HCEC 1CT (cell line): ENCODE measurements around the gene MRPL55.

Experiments
- DNase-seq: peaks from one replicate; pipeline ENCODE4 v3.0.0-alpha.2; 2017

MRPL55 gene

DNA sequence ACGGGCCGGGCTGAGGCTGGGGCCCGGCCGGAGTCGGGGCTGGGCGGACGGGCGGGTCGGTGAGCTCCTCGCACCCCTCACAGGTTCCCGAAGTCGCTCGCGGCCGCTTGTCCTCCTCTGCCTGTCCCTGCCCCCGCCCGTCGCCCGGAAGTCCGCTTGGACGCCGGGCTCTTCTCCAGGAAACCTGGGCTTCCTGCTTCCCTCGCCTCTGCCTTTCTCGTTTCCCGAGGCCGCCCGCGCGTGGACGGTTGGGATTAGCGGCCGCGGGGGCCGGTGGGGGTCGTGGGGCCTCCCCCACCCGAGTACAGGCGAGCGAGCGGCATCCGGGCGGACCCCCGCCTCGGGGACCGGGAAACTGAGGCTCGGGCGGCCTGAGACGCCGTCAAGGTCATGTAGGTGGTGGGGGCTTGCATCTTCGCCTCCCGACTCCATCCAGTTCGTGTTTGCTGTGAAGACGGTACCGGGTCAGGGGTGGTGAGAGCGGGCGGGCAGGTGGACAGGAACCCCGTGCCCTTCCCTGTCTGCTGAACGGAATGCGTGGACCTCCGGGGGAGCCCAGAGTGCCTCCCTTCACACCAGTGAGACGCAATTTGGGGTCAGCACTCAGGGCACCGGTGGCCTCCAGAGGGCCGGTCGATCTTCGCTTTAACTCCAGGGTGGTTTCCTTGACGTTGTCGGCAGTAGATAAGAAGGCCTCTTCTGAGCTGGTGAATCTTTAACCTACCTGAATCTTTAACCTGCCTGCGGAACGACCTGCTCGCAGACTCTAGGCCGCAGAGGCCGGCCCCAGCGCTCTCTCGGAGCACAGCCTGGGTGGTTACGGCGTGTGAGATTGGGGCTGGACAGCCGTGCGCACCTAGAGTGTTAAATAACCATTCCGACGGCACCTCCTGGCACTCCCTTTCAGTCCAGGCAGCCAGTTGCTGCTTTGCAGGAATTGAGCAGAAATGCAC lies 25.9 kb downstream of the MRPL55 start:
- peak; percentile 52 for DNase-seq

DNA sequence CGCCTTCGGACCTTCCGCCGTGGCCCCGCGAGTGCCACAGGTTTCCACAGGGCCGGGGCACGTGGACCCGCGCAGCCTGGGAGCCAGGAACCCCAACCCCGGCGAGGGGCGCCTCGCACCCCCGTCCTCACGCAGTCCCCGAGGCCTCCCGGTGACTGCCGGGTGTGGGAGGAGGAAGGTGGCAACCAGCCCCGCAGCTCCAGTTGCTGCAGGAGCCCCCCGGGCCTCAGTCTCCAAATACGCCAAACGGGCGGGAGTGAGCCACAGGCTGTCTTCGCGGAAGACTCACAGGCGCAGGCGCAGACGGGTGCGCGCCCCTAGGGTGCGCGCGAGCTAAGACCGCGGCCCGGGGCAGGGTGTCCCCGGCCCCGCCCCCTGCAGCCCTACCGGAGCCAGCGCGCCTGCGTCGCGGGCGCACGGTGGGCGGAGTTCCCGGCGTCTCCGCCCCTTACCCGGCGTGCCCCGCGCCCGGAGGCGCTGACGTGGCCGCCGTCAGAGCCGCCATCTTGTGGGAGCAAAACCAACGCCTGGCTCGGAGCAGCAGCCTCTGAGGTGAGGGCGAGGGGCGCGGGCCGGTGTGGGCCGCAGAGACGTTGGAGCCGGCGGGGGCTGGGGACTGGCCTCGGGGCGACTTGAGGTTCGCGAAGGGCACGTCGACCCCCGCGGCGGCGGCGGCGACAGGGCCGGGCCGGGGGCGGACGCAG lies 26.7 kb downstream of the MRPL55 start, which contains the start of gene ARF1:
Gene ARF1 (plus strand): TSS at position 495 of the 704 bp plus-strand sequence. CDS start 14,407 bp downstream, outside the sequence.
- DNase-seq, result peak; percentile 92

DNA sequence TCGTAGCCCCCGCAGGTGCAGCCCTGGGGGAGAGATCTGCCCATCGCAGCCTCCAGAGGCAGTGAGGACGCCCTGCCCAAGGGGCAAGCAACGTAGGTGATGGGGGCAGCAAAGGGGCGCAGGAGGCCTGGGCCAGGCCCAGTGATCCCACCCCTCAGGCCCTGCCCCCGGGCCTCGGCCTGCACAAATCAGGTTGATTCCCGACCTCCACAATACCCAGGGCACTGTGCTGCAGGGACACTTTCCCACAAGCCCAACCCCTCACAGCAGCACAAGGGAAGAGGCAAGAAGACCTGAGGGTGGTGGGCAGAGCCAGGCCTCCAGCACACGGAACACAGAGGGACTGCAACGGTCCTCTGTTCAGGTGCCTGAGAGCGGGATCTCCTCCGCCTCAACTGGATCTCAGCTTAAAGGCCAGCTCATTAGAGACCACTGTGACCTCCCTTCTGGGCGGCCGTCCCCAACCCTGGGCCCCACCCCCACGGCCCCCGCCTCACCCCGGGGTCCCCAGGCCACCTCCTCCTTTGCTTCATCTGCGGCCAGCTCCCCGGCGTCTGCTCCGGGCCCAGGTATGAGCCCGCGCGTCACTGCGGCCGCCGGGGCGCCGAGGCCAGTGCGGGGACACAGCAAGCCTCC lies 27.4 kb downstream of the MRPL55 start:
- DNase-seq, result no peak

DNA sequence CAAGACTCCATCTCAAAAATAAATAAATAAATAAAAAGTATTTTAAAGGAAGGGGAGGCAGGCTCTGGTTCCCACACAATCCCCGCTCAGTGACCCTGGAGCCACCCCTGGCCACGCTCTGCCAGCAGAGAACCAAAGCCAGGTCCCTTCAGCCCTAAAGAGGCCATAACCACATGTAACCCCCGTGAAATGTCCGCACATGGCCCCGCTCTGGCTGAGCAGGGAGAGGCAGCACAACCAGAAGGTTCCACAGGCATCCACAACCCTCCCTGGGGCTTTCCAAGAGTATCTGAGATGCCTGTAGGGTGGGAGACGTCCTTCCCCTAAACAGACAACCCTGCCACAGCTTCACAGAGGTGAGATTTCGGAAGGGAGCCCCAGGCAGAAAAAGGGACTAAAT lies 28.0 kb downstream of the MRPL55 start:
- no peak for DNase-seq

DNA sequence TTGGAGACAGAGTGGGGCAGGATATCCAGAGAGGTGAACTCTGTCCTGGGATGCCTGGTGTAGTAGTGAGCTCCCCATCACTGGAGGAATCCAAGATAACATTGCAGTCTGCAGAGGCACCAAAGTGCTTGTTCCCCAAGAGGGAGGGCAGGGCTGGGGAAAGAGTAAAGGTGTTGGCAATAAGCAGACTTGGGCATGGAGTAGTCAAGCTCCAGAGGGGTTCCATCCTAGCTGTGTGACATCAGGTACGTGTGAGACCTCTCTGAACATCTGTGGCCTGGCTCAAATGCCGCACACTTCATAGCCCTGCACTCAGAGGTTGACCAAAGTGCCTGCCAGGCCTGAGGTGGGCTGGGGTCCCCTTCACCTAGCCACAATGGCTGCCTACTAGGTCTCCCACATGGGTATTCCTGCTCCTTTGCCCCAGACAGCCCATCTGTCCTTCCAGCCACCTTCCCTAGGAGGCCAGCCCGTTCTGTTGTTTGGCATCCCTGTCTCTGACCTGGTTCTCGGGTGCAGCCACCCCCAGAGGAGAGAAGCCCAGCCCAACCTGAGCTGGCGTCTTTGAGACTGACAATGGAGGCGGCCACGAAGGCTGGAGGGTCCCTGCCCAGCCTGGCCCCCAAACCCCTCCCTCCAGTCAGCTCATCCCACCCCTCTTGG lies 29.4 kb downstream of the MRPL55 start:
- DNase-seq, result no peak

DNA sequence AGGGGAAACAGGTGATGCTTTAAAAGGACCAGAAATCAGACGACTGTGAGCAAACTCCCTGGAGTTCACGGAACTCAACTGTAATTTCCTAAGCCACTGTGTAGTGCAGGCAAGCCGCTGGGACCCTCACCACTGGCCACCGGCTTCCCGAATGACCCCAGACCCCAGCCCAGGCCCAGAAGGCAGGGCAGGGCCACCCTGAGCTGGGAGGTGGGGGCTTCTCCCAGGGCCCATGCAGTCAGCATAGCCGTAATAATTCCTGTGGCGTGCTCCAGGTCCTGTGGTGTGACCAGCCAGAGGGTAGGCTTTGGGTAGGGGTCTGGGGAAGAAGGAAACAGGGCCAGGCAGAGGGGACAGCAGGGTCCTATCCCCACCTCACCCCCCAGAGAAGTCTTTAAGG lies 30.1 kb downstream of the MRPL55 start:
- no peak for DNase-seq

DNA sequence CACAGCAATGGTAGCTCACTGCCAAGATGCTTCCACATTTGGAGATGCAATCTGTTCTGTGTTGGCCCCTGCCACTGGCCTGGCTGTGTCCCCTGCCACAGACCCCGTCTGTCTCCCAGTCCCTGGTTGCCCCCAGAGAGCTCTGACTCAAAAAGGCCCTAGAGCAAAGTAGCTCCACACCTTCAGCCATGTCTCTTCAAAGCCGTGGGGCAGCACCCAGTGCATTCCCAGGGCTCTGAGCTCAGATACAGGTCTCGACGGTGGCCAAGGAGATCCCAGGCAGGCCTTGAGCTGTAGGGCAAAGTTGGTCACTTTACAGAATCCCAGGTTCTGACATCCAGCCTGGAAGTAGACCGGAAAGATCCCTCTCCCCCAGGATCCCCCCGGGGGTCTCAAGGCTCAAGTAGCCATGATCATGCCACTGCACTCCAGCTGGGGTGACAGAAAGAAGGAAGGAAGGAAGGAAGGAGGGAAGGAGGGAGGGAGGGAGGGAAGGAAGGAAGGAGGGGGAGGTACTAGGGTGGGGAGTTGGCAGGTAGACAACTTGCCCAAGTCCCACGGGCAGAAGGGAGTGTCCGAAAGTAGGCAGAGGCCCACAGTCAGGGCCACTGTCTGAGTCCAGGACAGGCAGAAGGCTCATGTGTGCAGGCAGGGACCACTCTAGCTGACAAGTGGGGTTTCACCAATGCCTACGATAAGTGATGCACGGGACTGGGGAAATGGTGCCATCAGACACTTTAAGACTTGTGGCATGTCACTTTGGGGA lies 31.4 kb downstream of the MRPL55 start:
- DNase-seq, result no peak

DNA sequence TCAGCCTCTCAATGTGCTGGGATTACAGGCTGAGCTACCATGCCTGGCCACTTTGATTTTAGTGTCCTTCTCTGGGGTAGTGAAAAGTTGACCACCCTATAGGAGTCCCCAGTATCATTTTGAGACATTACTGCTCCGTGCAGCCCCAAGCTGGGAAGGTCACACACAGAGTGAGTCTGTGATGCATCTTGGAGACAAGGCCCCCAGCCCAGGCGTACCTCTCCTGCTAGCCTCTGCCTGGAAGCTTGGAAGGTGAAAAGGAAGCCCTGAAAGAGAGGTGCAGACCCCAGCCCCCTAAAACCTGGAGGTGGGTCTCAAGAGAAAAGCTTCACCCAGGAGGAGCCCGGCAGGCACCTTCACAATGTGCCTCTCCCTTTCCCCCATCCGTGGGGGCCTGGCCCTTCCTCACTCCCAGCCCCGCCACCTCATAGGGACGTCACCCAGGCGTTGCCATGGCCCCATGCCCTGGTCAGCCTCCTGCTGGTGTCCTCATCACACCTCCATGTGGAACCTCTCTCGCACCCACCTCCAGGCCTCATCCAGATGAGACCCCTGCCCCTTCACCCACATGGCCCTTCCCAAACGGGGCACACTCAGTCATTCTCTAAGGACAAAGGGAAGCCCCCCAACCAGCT lies 32.2 kb downstream of the MRPL55 start:
- no peak for DNase-seq

DNA sequence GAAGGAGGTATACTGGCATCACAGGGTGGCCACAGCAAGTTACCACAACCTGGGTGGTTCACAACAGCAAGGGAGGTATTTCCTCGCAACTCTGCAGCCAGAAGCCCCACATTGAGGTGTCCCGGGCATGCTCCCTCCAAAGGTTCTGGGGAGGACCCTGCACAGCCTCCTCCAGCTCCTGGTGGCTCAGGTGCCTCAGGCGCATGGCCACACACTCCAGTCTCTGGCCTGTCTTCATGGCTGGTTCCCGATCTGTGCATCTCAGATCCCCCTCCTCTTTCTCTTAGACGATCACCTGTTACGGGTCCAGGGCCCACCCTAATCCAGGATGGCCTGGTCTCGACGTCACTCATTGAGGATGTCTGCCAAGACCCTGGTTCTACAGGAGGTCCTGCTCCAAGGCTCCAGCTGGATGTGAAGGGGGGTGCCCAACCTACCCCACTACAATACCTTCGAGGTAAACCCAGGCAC lies 33.3 kb downstream of the MRPL55 start:
- no peak for DNase-seq

DNA sequence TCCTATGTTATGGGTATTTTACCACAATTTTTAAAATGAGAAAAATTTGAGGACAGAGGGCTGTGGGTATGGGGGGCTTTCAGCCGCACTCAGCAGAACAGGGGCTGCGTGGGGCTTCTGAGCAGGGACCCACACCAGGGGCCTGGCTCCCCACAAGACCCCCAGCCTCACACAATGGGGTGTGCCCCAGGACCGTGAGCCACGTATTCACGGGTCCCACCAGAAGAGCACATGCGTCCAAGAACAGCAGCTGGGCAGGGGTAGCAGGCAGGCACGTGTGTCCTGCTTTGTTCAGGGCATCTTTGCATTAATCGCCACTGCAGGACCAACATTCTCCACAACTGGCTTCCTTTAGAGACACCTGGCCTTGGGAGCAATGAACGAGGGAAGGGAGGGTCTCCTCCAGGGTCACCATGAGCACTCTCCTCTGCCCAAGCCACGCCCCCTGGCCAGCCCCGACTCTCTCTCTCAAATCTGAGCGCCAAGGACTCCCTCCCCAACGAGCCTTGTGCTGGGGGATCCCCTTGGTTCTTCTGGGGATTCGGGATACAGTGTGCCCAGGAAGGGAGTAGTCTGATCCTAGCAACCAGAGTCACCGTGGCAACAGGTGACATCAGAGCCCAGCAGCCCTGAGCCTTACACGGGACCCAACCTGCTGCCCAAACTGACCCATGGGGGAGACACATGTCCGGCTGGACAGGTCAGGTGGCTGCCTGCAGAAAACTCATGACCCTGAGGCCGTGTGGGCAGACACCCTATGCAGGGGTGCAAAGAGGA lies 34.0 kb downstream of the MRPL55 start:
- no peak for DNase-seq

DNA sequence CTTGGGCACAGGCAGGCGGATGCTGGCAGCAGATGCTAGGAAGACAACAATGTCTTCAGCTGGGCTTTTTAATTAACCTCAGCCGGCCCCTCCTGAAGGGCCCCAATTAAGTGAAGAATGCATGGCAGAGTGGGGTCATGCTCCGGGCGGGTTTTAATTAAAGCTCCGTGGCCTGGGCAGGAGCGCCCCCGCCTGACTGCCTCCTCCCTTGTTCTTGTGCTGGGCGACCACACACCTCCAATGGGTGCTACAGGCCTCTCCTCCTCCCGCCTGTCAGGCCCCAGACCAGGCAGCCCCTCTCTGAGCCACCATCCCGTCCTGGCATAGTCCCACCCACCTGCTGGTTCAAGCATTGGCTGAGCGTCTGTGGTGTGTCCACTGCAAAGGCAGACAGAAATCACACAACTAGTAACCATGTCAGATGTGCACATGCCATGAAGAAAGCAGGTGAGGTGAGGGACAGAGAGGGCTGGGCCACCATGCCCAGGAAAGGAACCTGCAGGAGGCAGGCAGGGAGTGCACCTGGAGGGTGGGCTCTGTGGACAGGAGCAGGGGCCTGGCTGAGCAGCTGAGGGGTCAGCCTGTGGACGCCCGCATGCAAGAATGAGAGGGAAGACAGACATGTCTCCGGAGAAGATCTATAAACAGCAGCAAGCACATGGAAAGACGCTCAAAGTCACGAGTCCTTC lies 35.1 kb downstream of the MRPL55 start:
- no peak for DNase-seq

DNA sequence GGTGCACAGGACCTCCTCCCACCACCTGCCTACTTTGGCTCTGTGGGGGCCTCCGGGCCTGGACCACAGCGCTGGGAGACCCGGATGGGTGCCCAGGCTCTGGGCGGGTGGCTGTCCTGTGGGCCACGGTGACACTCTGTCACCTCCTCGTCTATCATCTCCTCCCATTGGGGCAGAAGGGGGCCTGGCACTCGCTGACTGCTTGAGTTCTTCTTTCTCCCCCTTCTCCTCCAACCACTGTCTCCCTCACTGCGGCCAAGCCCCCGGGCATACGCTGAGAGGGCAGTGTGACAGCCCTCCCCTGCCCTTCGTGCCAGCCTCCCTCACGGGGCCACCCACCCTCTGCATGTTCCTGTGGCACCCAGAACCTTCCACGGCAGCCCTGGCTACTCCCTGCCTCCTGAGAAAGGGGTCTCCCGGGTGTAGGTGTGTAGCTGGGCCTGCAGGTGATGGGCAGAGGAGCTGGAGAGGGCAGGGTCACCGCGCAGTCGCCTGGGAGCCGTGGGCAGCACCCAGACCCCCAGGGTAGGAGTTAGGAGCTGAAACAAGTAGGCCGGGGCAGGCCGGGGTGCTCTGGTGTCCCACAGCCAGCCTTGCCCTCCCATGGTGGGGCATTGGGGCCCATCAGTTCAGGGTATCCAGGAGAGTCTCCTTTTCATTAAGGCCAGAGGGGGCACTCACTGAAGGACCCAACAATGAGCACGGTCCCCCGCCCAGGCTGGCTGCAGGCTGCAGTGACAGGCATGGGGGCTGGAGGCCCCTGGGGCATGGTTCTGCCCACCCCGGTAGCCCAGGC lies 35.8 kb downstream of the MRPL55 start:
- DNase-seq, result no peak

DNA sequence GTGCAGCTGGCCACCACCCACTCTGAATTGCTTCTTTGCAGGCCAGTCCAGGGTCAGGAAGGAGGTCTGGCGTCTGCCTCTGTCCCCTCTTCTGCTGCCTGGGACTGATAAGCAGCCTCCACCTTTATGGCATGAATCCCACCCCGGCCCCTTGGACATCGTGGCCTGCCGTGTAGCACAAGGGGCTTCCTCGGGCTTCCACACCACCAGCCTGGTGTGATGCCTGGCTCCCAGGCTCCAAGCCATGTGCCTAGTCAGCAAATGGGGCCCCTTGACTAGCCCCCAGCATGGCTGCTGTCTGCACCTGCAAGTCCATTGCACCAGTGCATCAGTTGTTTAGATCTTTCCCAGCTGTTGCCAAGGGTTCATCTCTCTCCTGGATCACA lies 36.4 kb downstream of the MRPL55 start:
- DNase-seq, result no peak

DNA sequence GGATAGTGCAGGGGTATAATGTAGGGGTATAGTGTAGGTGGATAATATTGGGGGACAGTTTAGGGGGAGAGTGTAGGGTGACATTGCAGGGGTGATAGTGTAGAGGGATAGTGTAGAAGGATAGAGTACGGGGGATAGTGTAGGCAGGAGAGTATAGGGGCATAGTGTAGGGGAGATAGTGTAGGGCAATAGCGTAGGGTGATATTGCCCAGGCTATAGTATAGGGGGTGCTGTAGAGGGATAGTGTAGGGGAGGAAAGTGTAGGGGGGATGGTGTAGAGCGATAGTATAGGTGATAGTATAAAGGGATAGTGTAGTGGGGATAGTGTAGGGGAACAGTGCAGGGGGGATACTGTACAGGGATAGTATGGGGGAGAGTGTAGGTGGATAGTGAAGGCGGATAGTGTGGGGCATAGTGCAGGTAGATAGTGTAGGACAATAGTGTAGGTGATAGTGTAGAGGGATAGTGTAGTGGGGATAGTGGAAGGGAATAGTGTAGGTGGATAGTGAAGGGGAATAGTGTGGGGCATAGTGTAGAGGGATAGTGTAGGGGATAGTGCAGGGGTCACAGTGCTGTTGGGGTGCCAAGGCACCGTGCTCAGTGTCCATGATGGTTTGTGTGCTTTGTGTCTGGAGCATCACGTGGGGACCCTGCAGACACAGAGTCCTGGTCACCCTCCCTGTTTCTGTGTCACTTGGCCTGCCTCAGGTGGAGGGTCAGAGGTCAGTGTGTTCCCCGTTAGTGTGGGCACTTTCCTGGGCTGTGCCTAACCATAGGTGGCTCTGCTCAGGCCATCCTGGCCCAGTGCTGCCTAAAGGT lies 37.1 kb downstream of the MRPL55 start:
- DNase-seq, result no peak

DNA sequence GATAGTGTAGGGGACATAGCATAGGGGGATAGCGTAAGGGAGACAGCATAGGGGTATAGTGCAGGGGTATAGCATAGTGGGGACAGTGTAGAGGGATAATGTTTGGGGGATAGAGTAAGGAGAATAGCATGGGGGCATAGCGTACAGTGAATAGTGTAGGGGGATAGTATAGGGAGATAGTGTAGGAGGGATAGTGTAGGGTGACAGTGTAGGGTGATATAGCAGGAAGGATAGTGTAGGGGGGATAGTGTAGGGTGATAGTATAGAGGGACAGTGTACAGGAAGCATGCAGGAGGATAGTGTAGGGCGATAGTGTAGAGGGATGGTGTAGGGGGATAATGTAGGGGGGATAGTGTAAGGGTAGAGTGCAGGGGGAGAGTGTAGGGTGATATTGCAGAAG lies 38.2 kb downstream of the MRPL55 start:
- no peak for DNase-seq

DNA sequence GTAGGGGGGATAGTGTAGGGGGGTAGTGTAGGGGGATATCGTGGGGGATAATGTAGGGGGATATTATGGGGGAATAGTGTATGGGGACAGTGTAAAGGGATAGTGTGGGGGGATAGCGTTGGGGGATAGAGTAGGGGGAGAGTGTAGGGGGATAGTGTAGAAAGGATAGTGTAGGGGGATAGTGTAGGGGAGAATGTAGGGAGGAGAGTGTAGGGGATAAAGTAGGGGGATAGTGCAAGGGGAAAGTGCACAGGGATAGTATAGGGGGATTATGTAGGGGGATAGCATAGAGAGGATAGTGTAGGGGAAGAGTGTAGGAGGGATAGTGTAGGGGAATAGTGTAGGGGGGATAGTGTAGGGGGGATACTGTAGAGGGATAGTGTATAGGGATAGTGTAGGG lies 38.9 kb downstream of the MRPL55 start:
- no peak for DNase-seq

DNA sequence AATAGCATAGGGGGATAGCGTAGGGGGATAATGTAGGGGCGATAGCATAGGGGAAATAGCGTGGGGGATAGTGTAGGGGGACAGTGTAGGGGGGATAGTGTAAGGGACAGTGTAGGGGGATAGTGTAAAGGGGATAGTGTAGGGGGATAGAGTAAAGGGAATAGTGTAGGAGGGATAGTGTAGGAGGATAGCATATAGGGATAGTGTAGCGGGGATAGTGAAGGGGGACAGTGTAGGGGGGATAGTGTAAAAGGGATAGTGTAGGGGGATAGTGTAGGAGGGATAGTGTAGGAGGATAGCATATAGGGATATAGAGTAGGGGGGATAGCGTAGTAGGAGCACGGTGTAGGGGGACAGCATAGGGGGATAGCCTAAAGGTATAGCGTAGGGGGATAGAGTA lies 40.7 kb downstream of the MRPL55 start:
- no peak for DNase-seq

DNA sequence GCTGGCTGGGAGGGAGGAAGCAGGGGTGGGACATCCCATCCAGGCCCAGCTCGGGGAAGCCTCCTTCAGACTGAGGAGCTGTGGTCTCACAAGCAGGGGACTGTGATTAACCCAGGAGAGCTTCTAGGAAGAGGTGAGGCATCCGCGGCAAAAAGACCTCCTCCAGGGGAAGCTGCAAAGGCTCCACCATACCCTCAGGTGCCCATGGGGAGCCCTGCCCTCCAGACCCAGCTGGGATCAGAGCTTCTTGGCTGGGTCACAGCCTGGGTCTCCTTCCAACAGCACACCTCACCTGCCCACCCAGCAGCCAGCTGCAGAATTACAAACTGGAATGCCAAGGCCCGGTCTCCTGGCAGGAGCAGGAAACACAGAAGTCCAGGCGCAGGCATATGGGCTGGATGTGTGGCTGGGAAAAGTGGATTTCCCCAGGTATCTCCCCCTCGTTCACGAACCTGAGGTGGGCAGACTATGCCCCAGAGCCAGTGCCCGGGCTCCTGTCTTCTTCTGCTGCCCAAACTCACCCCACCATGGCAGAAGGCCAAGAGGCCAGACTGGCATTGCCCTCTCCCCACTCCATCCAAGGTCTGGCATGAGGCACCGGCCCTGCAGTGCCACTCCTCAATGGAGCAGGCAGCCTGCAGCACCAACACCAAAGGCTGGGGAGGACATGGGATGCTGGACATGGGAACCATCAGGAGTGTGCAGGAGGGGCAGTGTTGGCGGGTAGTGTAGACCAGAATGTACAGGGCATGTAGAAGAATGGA lies 42.0 kb downstream of the MRPL55 start:
- no peak for DNase-seq
